IMR-90 (cell line): ENCODE measurements around the gene ZNF765. TPM values are rescaled to one million over a fixed set of nuclear protein-coding genes. Genes with fewer than 3 reads are reported as not detected.

ENCODE experiments used
- ATAC-seq: fragments of 200-7000 bp; cut with Tn5 transposase; 2 replicates; pipeline ENCODE4 v1.9.1; 2020; ENCODE audit warnings: low read depth, mild to moderate bottlenecking, moderate library complexity
- BruUV-seq: library from RNA; stranded (reverse); fragments of 400-500 nt; replicated peaks from 2 replicates; lab custom pipeline; 2021; lab: Mats Ljungman, UMichigan
- CTCF ChIA-PET: fragments of 300-600 bp; formaldehyde crosslinking; extraction: SDS; loops from one replicate; lab custom pipeline; 2021; ENCODE audit warnings: antibody characterized with exemption; lab: Yijun Ruan, JAX
- POLR2A ChIA-PET: fragments of 300-600 bp; sonication (Branson Sonifier 250); formaldehyde crosslinking; loops from one replicate; lab custom pipeline; 2022; ENCODE audit warnings: antibody characterized with exemption; ENCODE audit not compliant: unreplicated experiment; lab: Charles Lee
- DNase-seq: peaks from one replicate; pipeline ENCODE4 v3.0.0; 2013
- H2AFZ ChIP-seq: replicated peaks from 2 replicates; pipeline ENCODE3; 2013; ENCODE audit warnings: low read length, mild to moderate bottlenecking; ENCODE audit not compliant: poor library complexity
- H2AK5ac ChIP-seq: 2 replicates; pipeline ENCODE4 v1.6.1; 2013; ENCODE audit warnings: low read depth, low read length, inconsistent platforms
- H2AK9ac ChIP-seq: replicated peaks from 2 replicates; pipeline ENCODE3; 2013; ENCODE audit warnings: mild to moderate bottlenecking, low read depth, low read length, moderate library complexity; ENCODE audit not compliant: poor library complexity
- H2BK120ac ChIP-seq: 2 replicates; pipeline ENCODE4 v1.6.1; 2013; ENCODE audit warnings: low read depth, low read length, inconsistent platforms
- H2BK15ac ChIP-seq: 3 replicates; pipeline ENCODE4 v1.6.1; 2013; ENCODE audit warnings: low read depth, low read length, inconsistent platforms
- H2BK20ac ChIP-seq: 2 replicates; pipeline ENCODE4 v1.6.1; 2013; ENCODE audit warnings: low read depth, mild to moderate bottlenecking, inconsistent platforms, low read length, moderate library complexity
- H2BK5ac ChIP-seq: 2 replicates; pipeline ENCODE4 v1.6.1; 2013; ENCODE audit warnings: mild to moderate bottlenecking, low read depth, low read length, inconsistent platforms; ENCODE audit not compliant: poor library complexity, severe bottlenecking
- H3K14ac ChIP-seq: replicated peaks from 2 replicates; pipeline ENCODE4 v1.6.1; 2013; ENCODE audit warnings: low read depth, low read length, inconsistent platforms
- H3K18ac ChIP-seq: 2 replicates; pipeline ENCODE4 v1.6.1; 2013; ENCODE audit warnings: low read depth, low read length, control low read depth
- H3K23ac ChIP-seq: 2 replicates; pipeline ENCODE4 v1.6.1; 2013; ENCODE audit warnings: low read depth, low read length, inconsistent platforms
- H3K27ac ChIP-seq: 2 replicates; pipeline ENCODE4 v1.5.1; 2013; ENCODE audit warnings: mild to moderate bottlenecking, control low read depth, low read length; ENCODE audit not compliant: insufficient read depth
- H3K27me3 ChIP-seq: 2 replicates; pipeline ENCODE4 v1.6.1; 2013; ENCODE audit warnings: low read length; ENCODE audit not compliant: control insufficient read depth, insufficient read depth
- H3K36me3 ChIP-seq: 2 replicates; pipeline ENCODE4 v1.6.1; 2013; ENCODE audit warnings: low read length, mixed read lengths; ENCODE audit not compliant: control insufficient read depth, insufficient read depth
- H3K4ac ChIP-seq: 2 replicates; pipeline ENCODE4 v1.6.1; 2013; ENCODE audit warnings: low read depth, low read length, inconsistent platforms
- H3K4me1 ChIP-seq: 2 replicates; pipeline ENCODE4 v1.6.1; 2013; ENCODE audit warnings: low read length, mixed read lengths; ENCODE audit not compliant: control insufficient read depth, insufficient read depth
- H3K4me2 ChIP-seq: 2 replicates; pipeline ENCODE4 v1.6.1; 2013; ENCODE audit warnings: low read depth, mild to moderate bottlenecking, control low read depth, low read length, moderate library complexity
- H3K4me3 ChIP-seq: 2 replicates; pipeline ENCODE4 v1.5.1; 2013; ENCODE audit warnings: low read depth, mild to moderate bottlenecking, control low read depth, low read length, moderate library complexity; ENCODE audit not compliant: insufficient read depth
- H3K56ac ChIP-seq: 2 replicates; pipeline ENCODE4 v1.6.1; 2013; ENCODE audit warnings: low read length, inconsistent platforms; ENCODE audit not compliant: insufficient read depth; ENCODE audit errors: extremely low read depth
- H3K79me1 ChIP-seq, 2 experiments: 2 replicates each; pipeline ENCODE4 v1.6.1; 2013; ENCODE audit warnings: low read length in 2 of 2, inconsistent platforms in 1 of 2, low read depth in 1 of 2
- H3K9ac ChIP-seq: 2 replicates; pipeline ENCODE4 v1.6.1; 2013; ENCODE audit warnings: low read depth, low read length, control low read depth
- H3K9me1 ChIP-seq: 2 replicates; pipeline ENCODE4 v1.6.1; 2013; ENCODE audit warnings: low read length, inconsistent platforms; ENCODE audit not compliant: insufficient read depth
- H3K9me3 ChIP-seq: 2 replicates; pipeline ENCODE4 v1.6.1; 2013; ENCODE audit warnings: low read length; ENCODE audit not compliant: control insufficient read depth, insufficient read depth
- H4K20me1 ChIP-seq: 2 replicates; pipeline ENCODE4 v1.6.1; 2013; ENCODE audit warnings: low read length, inconsistent platforms; ENCODE audit not compliant: insufficient read depth
- H4K5ac ChIP-seq: 2 replicates; pipeline ENCODE4 v1.6.1; 2013; ENCODE audit warnings: mild to moderate bottlenecking, low read depth, low read length, control low read depth
- H4K8ac ChIP-seq, 2 experiments: 2 replicates each; pipeline ENCODE4 v1.6.1; 2013; ENCODE audit warnings: low read depth in 2 of 2, low read length in 2 of 2, control low read depth in 1 of 2, inconsistent platforms in 1 of 2
- H4K91ac ChIP-seq: 2 replicates; pipeline ENCODE4 v1.6.1; 2013; ENCODE audit warnings: low read depth, low read length, inconsistent platforms; ENCODE audit not compliant: insufficient read depth
- BHLHE40 ChIP-seq: fragments of 150-350 bp; IDR thresholded peaks from 2 replicates; pipeline ENCODE4 v1.6.1; 2016; ENCODE audit warnings: mild to moderate bottlenecking, low read depth, low read length
- CEBPB ChIP-seq: IDR thresholded peaks from 2 replicates; pipeline ENCODE4 v1.6.1; 2012; ENCODE audit warnings: low read depth, low read length, improper control_type of control experiment
- CHD1 ChIP-seq: IDR thresholded peaks from 2 replicates; pipeline ENCODE4 v1.6.1; 2012; ENCODE audit warnings: low read depth, low read length, improper control_type of control experiment
- ELK1 ChIP-seq: fragments of 150-350 bp; IDR thresholded peaks from 2 replicates; pipeline ENCODE4 v1.6.1; 2016; ENCODE audit warnings: low read depth, mild to moderate bottlenecking, low read length, moderate library complexity, borderline replicate concordance
- FOS ChIP-seq: fragments of 150-350 bp; IDR thresholded peaks from 2 replicates; pipeline ENCODE4 v1.6.1; 2016; ENCODE audit warnings: low read depth, low read length
- MAFK ChIP-seq: IDR thresholded peaks from 2 replicates; pipeline ENCODE4 v1.6.1; 2012; ENCODE audit warnings: low read depth, low read length, improper control_type of control experiment
- MAZ ChIP-seq: IDR thresholded peaks from 2 replicates; pipeline ENCODE4 v1.6.1; 2012; ENCODE audit warnings: low read depth, mild to moderate bottlenecking, low read length, improper control_type of control experiment, moderate library complexity, borderline replicate concordance
- MXI1 ChIP-seq: IDR thresholded peaks from 2 replicates; pipeline ENCODE4 v1.6.1; 2012; ENCODE audit warnings: low read depth, mild to moderate bottlenecking, low read length, moderate library complexity, borderline replicate concordance
- NFE2L2 ChIP-seq: fragments of 150-350 bp; IDR thresholded peaks from 2 replicates; pipeline ENCODE4 v1.6.1; 2016; ENCODE audit warnings: low read depth, mild to moderate bottlenecking, low read length
- POLR2A ChIP-seq: IDR thresholded peaks from 2 replicates; pipeline ENCODE4 v1.6.1; 2012; ENCODE audit warnings: mild to moderate bottlenecking, low read depth, low read length
- RAD21 ChIP-seq: IDR thresholded peaks from 2 replicates; pipeline ENCODE4 v1.6.1; 2012; ENCODE audit warnings: low read length, improper control_type of control experiment
- RCOR1 ChIP-seq: IDR thresholded peaks from 2 replicates; pipeline ENCODE4 v1.6.1; 2012; ENCODE audit warnings: mild to moderate bottlenecking, low read length, improper control_type of control experiment; ENCODE audit not compliant: insufficient replicate concordance
- RFX5 ChIP-seq: IDR thresholded peaks from 2 replicates; pipeline ENCODE4 v1.8.0; 2012; ENCODE audit warnings: low read depth, mild to moderate bottlenecking, low read length, moderate library complexity
- SMC3 ChIP-seq: fragments of 150-350 bp; IDR thresholded peaks from 2 replicates; pipeline ENCODE4 v1.6.1; 2016; ENCODE audit warnings: low read depth, mild to moderate bottlenecking, antibody characterized with exemption, low read length, moderate library complexity
- WGBS, 2 experiments: methylation state at CpG; one replicate each; pipeline versions ENCODE4 v1.1.5 to v1.1.7; 2013; ENCODE audit warnings: missing lambda C conversion rate in 2 of 2; ENCODE audit not compliant: insufficient read length in 1 of 2; ENCODE audit errors: extremely low coverage in 2 of 2; 5-methylcytosine and 5-hydroxymethylcytosine counted together
- dilution Hi-C: fragments of 300-500 bp; cut with HindIII; formaldehyde crosslinking; loops from one replicate; pipeline ENCODE4 v1.14.3; 2018; ENCODE audit warnings: low sequenced_read_pairs; ENCODE audit not compliant: unreplicated experiment
- in situ Hi-C: fragments of 300-500 bp; cut with MboI; formaldehyde crosslinking; loops from 3 replicates; pipeline ENCODE4 v1.14.3; 2019; ENCODE audit warnings: low sequenced_read_pairs, inconsistent platforms, mixed read lengths
- intact Hi-C: fragments of 100-400 bp; cut with micrococcal nuclease; formaldehyde crosslinking; loops from 2 replicates; pipeline ENCODE4 v1.10.0; 2022
- polyA plus RNA-seq, 3 experiments: library from polyadenylated mRNA; depleted of rRNA; stranded (reverse); fragments of >200 nt; gene quantifications; 2 replicates each; pipeline ENCODE4 v1.2.3, GENCODE V29; 2012; ENCODE audit warnings: low replicate concordance in 1 of 3
- total RNA-seq: library from RNA; depleted of rRNA; stranded (reverse); fragments of >200 nt; gene quantifications from 2 replicates; pipeline ENCODE4 v1.2.3, GENCODE V29; 2012
- TF ChIP-seq, protein P1 (sequence below): conservative IDR thresholded peaks from 2 replicates; pipeline ENCODE4 v1.5.1; 2012; ENCODE audit warnings: mild to moderate bottlenecking, low read depth, low read length, improper control_type of control experiment
- TF ChIP-seq, protein P2 (sequence below): fragments of 150-350 bp; IDR thresholded peaks from 2 replicates; pipeline ENCODE4 v1.6.1; 2017; ENCODE audit warnings: mild to moderate bottlenecking, antibody characterized with exemption, low read length, low read depth

The ZNF765 gene
- total and polyA plus RNA-seq, 2 of the 4 experiments (the other 2 are of a cell fraction) = 2.3 to 18.1 TPM

- H3K79me1 ChIP-seq = no peaks in the 10 kb centered on the region
- H2BK20ac ChIP-seq = no peak overlapping the region
- DNase-seq = no peak
- intact Hi-C loops (no loop called here), in situ Hi-C loops (no loop called here), dilution Hi-C loops (no loop called here)
- no peak overlapping the region for H2BK5ac ChIP-seq
- H3K4me1 ChIP-seq = no peaks in the 10 kb centered on the region
- ATAC-seq = no peak
- no peak overlapping the region for H2AK9ac ChIP-seq
- H3K18ac ChIP-seq = no peak overlapping the region
- H2BK15ac ChIP-seq = no peak overlapping the region
- no peak overlapping the region for H2BK120ac ChIP-seq
- H4K5ac ChIP-seq = no peak overlapping the region
- no peak overlapping the region for H3K4ac ChIP-seq
- H3K14ac ChIP-seq = no peak overlapping the region
- H2AFZ ChIP-seq = no peak overlapping the region
- H3K4me2 ChIP-seq = no peak overlapping the region
- H3K27me3 ChIP-seq = no peaks in the 10 kb centered on the region
- no peak overlapping the region for H4K8ac ChIP-seq
- no peak overlapping the region for H4K91ac ChIP-seq
- TF ChIP-seq MAFK (no peak), POLR2A (no peak), MXI1 (no peak), SMC3 (no peak), RAD21 (no peak), CEBPB (no peak), RCOR1 (no peak), BHLHE40 (no peak), FOS (no peak), NFE2L2 (no peak), RFX5 (no peak), CHD1 (no peak), MAZ (no peak), ELK1 (no peak)
- TF ChIP-seq, protein P1, sequence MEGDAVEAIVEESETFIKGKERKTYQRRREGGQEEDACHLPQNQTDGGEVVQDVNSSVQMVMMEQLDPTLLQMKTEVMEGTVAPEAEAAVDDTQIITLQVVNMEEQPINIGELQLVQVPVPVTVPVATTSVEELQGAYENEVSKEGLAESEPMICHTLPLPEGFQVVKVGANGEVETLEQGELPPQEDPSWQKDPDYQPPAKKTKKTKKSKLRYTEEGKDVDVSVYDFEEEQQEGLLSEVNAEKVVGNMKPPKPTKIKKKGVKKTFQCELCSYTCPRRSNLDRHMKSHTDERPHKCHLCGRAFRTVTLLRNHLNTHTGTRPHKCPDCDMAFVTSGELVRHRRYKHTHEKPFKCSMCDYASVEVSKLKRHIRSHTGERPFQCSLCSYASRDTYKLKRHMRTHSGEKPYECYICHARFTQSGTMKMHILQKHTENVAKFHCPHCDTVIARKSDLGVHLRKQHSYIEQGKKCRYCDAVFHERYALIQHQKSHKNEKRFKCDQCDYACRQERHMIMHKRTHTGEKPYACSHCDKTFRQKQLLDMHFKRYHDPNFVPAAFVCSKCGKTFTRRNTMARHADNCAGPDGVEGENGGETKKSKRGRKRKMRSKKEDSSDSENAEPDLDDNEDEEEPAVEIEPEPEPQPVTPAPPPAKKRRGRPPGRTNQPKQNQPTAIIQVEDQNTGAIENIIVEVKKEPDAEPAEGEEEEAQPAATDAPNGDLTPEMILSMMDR = no peak
- TF ChIP-seq, protein P2, sequence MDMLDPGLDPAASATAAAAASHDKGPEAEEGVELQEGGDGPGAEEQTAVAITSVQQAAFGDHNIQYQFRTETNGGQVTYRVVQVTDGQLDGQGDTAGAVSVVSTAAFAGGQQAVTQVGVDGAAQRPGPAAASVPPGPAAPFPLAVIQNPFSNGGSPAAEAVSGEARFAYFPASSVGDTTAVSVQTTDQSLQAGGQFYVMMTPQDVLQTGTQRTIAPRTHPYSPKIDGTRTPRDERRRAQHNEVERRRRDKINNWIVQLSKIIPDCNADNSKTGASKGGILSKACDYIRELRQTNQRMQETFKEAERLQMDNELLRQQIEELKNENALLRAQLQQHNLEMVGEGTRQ = no peak
- BruUV-seq = no TSS peak
- peaks cover 34% of the 10 kb centered on the region for H3K36me3 ChIP-seq
- POLR2A ChIA-PET = no interaction called here
- no peak overlapping the region for H3K4me3 ChIP-seq
- no peak overlapping the region for H3K27ac ChIP-seq
- no CpG with 5 or more reads among the region's 9 CpGs for WGBS, 2 experiments
- H3K56ac ChIP-seq = no peak overlapping the region
- no peak overlapping the region for H3K9ac ChIP-seq
- H3K9me3 ChIP-seq = peaks cover 59% of the 10 kb centered on the region
- H2AK5ac ChIP-seq = no peak overlapping the region
- no peak overlapping the region for H3K23ac ChIP-seq
- CTCF ChIA-PET = no interaction called here
- no peaks in the 10 kb centered on the region for H3K9me1 ChIP-seq
- no peaks in the 10 kb centered on the region for H4K20me1 ChIP-seq
These were observed 60.9 kb downstream of the ZNF765 start for GRCh38 chr19:53455828-53456227.
